Fibroblast of skin of abdomen (primary cell): Measurements from ENCODE around the gene FOXP2.
A peak's percentile ranks its signal among the peaks of the same experiment; 100 is the strongest.
"Not testable (repeated sequence)": the region's sequence is repeated elsewhere in the genome, so short reads cannot be mapped to it uniquely, and the experiment has no call there.

Source experiments
- DNase-seq: peaks from one replicate; pipeline ENCODE4 v3.0.0-alpha.2; 2013

Gene FOXP2

GRCh38 chr7:114422507-114423501 is 8.2 kb downstream of the FOXP2 start:
- DNase-seq, result no peak

- no peak for DNase-seq
Measured at GRCh38 chr7:114426382-114426781, 11.8 kb downstream of the FOXP2 start.

- no peak for DNase-seq
Measured at GRCh38 chr7:114426824-114427223, 12.2 kb downstream of the FOXP2 start.

- no peak for DNase-seq
Measured at GRCh38 chr7:114428211-114428610, 13.6 kb downstream of the FOXP2 start.

- DNase-seq, result no peak
Measured at GRCh38 chr7:114431189-114431588, 16.6 kb downstream of the FOXP2 start.

- DNase-seq, result no peak
Measured at GRCh38 chr7:114432061-114432460, 17.4 kb downstream of the FOXP2 start.

- peak; percentile 21 for DNase-seq
Measured at GRCh38 chr7:114432703-114433102, 18.1 kb downstream of the FOXP2 start.

GRCh38 chr7:114439581-114439980 is 25.0 kb downstream of the FOXP2 start:
- no peak for DNase-seq

GRCh38 chr7:114440927-114441326 is 26.3 kb downstream of the FOXP2 start:
- not testable (repeated sequence) for DNase-seq

GRCh38 chr7:114444196-114444595 is 29.6 kb downstream of the FOXP2 start:
- no peak for DNase-seq

GRCh38 chr7:114450431-114450830 is 35.8 kb downstream of the FOXP2 start:
- peak; percentile 17 for DNase-seq

- DNase-seq, result no peak
Measured at GRCh38 chr7:114459574-114459973, 45.0 kb downstream of the FOXP2 start.

- DNase-seq, result no peak
Measured at GRCh38 chr7:114460021-114460420, 45.4 kb downstream of the FOXP2 start.

- peak; percentile 23 for DNase-seq
Measured at GRCh38 chr7:114466917-114467316, 52.3 kb downstream of the FOXP2 start.

GRCh38 chr7:114468844-114469243 is 54.2 kb downstream of the FOXP2 start:
- no peak for DNase-seq

- DNase-seq, result no peak
Measured at GRCh38 chr7:114472896-114473512, 58.4 kb downstream of the FOXP2 start.

GRCh38 chr7:114478384-114478783 is 63.8 kb downstream of the FOXP2 start:
- peak; percentile 1 for DNase-seq

GRCh38 chr7:114481999-114482398 is 67.4 kb downstream of the FOXP2 start:
- DNase-seq, result peak; percentile 39

- no peak for DNase-seq
Measured at GRCh38 chr7:114484226-114484625, 69.6 kb downstream of the FOXP2 start.

- DNase-seq, result no peak
Measured at GRCh38 chr7:114487174-114487573, 72.6 kb downstream of the FOXP2 start.

- DNase-seq, result no peak
Measured at GRCh38 chr7:114488696-114489095, 74.1 kb downstream of the FOXP2 start.

- not testable (repeated sequence) for DNase-seq
Measured at GRCh38 chr7:114497491-114497890, 82.9 kb downstream of the FOXP2 start.

- peak; percentile 42 for DNase-seq
Measured at GRCh38 chr7:114502454-114503254, 88.0 kb downstream of the FOXP2 start.
